ENCODE results near the gene NAV2.
"Not testable (repeated sequence)": the region's sequence is repeated elsewhere in the genome, so short reads cannot be mapped to it uniquely, and the experiment has no call there.

Gene NAV2

DNA sequence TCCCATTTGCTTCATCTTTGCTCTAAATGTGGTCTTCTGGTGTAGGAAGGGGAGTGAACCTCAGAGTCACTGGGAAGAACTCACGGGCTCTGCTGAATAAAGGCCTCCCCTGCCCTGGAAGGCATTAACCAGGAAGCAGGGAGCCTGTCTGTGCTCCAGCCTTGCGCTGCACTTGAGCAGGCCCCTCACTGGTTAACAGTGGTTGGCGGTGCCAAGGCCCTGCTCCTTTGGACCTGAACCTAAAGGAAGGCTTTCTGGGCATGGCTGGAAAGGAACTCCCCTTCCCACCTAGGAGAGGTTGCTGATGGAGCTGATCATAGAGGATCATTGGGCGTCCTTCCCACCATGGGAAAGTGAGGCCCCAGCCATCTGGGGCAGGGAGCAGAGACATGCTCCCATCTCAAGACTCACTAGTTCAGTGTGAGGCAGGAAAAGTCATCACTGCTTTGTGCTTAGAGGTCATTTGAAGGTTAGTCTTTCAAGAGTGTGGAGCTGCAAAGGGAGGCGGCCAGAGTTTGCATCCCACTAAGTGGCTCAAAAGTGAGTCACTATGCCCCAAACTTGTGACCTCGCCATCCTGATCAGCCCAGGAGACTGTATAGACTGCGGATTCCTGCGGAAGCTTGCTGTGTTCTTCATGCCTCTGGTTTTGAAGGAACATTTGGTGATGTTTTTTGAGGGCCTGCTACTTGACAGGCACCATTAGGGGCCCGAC is 397.3 kb downstream of the NAV2 start:
- DNase-seq = no peak

DNA sequence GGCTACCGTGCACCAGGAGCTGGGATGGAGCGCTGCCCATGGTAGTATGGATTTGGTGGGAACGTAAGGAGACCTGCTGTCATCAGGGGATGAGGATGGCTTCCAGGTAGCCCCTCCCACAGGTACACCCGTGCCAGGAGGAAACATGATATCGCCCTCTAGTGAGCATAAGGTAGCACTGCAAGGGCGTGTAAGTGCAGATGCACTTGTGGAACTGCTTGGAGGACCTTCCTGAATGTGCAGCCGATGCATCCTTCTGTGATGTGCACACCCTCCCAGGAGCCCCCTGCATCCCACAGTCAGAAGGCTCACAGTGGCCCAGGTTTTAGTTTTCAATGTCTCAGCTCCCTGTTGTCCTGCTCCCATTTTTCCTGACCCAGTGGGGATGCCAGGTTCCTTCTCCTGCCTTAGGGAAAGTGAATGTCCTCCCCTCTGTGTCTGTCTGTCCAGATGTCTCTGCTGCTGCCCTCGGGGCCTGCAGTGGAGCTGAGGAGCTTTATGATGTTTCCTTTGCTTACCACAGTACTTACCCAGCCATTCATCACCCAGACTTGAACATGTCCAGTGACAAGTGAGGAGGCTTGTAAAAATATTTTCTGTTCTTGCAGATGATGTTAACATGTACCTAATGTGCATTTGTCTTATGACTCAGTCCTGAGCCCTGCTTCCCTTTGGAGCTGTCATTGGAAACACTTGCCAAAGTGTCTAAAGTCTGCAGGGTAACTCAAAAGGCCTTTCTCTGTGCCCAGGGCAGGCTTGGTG is 398.5 kb downstream of the NAV2 start:
- peak; percentile 46 for DNase-seq

DNA sequence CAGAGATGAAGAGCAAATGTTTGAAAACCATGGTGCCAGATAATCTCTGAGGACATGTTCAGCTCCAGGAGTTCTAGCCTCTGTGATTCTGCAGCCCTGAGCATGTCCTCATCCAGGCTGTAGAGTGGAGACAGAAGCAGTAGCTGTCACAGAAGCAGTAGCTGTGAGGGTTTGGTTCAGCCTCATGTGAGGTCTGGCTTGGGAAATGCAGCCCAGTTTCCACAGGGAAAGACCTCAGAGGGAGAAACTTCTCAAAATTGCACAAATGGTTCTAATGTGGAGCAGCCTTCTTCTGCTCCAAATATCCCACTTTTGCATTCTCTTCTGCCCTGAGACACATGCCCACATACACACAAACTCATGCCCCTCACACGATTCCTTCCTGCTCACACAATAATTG is 399.2 kb downstream of the NAV2 start:
- no peak for DNase-seq

DNA sequence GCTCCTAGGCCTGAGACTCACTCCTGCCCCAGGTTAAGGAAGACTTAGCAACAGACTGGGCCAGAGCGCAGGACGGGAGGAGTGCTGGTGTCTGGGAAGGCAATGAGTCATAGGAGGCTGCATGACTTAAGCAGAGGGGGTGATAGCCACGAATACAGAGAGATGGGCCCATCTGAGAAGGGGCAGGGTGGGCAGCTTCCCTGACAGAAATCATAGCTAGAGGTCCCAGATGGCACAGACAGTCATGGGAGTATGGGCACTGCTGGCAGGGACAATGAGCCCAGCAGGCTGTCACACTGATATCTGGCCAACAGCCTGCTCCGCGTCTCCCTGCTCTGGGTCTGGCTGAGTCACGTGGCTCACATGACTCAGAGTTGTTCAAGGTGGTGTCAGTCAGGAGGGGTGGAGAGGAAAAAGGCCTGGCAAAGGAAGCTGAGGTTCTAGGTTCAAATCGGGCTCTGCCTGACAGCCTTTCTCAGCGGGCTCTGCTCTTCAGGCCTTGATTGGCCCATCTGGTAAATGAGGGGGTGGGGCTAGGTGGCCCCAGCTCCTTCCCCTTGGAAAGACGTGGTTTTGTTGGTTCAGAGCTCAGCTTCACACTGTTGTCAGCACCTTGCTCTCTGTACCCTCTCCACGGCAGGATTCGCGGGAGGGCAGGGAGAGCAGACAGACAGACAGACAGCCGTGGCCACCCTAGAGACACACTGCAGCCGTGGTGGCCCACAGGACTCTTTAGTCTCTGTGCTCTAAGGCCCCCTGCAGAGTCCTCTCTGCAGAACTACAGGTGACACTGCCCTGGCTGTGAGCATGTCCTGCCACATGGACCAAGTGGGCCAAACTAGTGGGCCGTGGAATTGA is 399.9 kb downstream of the NAV2 start:
- no peak for DNase-seq

DNA sequence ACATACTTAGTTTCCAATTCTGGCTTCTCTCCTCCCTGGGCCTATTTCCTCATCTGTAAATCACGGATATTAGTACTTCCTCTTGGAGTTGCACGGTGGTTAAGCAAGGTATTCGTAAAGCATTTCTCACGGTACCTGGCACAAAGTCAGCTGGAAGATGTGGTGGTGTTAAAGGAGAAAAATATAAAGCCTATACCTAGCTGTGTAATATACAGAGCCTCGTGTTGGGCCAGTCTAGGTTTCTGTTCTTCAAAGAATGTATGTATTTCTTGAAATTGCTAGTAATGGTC is 400.5 kb downstream of the NAV2 start:
- DNase-seq = no peak

DNA sequence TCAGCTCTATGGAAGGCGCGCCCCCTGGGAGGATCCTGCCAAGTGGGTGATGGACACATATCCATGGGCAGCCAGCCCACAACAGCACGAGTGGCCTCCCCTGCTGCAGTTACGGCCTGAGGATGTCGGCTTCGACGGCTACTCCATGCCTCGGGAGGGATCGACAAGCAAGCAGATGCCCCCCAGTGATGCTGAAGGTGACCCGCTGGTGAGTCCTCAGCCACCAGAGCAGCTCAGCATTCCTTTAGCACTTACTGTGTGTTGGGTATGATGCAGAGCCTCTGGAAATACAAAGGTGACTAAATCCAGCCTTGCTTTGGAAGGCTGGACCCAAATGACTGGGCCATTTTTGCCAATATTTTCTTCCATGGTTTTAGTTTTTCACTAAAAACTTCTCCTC is 402.0 kb downstream of the NAV2 start:
- no peak for DNase-seq

DNA sequence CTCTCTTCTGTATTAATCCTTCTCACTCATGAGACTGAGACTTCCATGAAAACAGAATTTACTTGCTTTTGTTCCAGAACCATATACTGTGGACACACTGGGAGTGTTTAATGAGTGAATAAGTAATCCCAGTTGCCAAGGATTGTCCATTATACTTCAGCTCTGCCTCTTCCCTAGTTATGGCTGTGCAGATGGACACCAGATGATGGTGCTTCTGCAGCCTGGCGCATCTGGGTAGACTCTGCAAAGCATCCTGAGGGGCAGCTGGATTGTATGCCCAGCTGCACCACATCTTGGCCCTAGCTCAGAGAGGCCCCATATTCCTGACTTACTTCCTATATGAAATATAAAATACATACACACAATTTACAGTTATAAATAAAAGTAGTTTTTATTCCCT is 404.2 kb downstream of the NAV2 start:
- no peak for DNase-seq

DNA sequence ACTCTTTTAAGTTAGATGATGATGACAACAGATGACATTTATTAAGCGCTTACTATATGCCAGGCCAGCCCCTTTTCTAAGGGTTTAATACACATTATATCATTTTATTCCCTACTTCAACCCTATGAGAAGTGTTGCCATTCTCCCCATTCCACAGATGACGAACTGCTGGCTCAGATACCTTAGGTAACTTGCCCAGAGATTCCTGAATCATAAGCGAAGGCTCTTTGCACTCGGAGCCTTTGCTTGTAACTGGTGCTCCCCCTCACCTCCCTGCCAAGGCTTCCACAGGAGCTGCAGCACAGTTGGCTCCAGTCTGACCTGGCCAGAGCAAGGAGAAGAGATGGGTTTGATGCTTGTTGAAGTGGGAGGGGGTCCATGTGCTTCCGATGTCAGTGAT is 404.7 kb downstream of the NAV2 start:
- DNase-seq = no peak

DNA sequence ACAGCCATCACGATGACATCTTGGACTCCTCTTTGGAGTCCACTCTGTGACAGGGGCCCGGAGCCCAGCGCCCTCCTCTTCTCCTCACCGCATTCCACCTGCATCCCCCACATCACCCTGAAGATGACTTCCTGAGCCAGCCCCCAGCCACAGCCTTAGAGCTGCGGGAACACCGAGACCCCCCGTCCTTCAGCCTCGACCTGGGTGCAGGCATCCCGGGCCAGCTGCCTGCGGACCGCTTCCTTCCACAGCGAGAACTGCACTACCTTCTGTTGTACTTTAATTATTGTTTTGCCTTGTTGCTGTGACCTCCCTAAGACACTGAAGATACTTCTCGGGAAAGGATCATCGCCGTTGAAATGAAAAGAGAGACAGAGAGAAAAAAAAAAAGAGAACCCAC is 405.6 kb downstream of the NAV2 start:
- no peak for DNase-seq

DNA sequence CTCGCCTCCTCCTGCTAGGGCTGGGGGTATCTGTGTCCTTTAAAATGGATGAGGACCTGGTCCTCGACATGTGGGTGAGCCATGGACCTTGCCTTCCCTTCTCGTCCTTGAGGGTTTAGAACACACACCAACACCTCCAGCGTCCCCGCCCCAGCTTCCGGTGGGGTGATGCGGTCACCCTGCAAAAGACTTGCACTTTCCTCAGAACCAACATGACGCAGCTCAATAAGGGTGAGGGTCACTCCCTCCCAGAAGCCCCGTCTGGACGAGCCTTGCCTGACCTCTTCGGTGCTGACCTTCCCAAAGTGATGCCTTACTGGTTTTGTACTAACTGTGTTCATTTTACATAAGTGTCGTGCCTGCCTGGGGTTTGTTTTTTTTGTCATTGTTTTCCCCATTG is 406.7 kb downstream of the NAV2 start:
- DNase-seq = no peak

DNA sequence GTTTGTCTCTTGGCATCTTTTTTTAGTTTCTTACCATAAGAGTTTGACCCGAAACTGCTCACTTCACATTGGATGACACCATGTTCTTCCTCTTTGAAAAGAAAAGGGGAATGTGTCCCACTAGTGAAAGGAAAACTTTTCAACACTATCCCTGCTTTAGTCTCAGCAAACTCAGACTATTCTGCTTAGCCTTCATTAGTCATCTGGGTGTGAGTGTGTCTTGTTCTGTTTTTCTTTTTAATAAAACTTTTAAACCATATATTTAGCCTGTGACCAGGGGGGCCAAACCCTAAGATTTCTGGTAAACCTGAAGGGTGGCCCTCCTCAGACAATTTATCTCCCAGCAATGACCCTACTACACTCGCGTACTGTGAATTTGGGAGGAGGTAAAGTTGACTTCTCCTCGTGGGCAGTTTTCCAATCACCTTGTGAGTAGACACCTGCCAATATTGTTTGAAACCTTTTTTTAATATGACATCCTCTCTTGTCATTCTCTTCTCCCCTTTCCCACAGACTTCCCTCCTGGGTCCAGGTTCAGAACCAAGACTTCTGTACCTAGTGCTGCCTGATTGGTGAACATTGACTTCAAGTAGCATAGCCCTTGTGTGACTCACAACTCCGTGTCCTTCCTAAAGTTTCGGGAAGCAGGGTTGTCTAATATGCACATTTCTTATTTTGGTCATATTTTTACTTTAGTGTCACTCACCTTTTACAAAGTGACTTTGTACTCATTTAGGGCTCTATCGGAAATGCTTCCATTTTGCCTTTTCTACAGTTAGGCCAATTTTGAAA is 407.7 kb downstream of the NAV2 start:
- DNase-seq = no peak

DNA sequence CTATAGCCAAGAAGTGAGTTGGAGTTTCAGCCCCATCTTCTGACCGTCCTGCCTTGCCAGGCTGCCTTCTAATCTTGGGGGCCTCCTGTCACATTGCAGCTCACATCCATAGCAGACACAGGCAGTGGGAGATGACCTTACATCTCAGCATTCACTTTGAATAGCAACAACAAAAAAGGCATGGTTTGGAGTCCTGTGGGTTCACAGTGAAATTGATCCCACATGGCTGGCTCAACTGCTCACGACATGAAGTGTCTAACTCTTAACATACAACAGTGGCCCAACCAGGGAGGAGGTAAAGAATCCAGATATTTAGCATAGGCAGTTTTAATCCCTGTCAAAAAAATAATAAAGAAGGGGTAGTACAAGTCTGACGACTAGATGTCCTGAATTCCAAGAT is 409.5 kb downstream of the NAV2 start:
- no peak for DNase-seq

DNA sequence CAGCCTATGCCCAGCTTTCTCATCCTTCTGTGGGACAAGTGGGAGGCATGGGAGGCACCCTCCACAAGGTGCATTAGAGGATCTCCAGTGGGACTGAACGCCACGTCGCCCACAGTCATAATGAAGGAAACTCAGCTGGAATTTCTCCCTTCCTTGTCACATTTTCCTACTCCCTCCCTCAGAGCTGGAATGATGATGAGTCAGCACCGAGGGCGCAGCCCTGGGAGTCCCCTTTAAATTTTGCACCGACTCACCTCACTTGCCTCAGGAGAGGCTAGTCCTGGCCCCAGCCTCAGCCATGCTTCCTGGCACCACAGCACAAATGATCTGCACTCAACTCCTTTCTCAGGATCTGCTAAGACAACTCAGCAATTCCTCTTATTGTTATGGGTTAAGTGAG is 413.3 kb downstream of the NAV2 start:
- no peak for DNase-seq

DNA sequence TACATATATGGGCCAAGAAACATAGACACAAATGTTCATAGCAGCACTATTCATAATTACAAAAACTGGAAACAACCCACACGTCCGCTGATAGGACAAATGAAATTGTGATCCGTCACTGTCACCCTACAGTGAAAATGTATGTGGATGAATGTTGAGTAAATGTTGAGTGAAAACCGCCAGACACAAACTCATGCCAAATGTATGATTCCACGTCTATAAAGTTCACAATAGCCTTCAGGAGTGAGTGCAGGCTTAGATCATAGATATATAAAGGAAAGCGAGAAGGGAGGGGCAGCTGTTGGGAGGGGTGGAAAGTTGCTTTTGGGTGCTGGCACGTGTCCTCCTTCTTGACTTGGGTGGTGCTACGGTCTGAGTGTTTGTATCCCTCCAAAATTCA is 414.1 kb downstream of the NAV2 start:
- no peak for DNase-seq

DNA sequence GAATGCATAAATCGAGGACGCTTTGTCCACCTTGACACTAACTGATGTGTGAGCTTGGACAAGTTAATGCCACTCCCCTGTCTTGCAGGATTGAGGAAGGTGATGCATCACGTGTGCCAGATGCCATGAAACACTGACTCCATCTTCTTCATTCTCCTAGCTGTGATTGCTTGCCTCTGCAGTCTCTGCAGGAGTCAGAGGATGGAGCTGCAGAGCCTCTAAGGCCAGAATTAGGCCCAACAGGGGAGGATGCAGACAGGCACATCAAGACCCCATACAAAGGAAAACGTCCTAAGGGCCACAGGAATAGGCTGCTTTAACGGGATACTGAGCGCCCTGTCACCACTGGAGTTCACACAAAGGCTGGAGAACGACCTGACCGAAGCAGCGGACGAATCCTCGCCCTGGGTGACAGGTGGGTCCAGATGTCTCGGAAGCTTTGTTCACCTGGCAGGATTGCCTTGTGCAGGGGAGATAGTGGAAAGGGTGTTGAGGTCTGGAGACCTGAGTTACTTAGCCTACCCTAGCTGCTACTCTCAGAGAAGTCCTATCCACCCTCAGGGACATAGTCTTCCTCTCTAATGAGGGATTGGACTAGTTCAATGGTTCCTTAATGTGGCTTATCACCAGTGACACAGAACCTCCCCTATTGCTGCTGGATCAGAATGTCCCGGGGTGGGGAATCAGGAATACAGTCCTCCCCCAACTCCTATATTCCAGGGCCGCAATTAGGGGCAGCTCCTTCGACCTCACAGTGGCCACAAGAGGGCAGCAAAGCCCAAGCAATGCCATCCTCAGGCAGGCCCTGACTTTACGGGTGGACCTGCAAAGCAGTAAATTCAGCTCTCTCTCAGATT is 415.3 kb downstream of the NAV2 start:
- peak; percentile 33 for DNase-seq

DNA sequence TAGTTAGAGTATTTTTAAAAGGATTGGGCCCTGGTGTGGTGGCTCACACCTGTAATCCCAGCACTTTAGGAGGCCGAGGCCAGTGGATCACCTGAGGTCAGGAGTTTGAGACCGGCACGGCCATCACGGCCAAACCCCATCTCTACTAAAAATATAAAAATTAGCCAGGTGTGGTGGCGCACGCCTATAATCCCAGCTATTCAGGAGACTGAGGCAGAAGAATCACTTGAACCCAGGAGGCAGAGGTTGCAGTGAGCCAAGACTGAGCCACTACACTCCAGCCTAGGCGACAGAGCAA is 415.8 kb downstream of the NAV2 start:
- DNase-seq = not testable (repeated sequence)

DNA sequence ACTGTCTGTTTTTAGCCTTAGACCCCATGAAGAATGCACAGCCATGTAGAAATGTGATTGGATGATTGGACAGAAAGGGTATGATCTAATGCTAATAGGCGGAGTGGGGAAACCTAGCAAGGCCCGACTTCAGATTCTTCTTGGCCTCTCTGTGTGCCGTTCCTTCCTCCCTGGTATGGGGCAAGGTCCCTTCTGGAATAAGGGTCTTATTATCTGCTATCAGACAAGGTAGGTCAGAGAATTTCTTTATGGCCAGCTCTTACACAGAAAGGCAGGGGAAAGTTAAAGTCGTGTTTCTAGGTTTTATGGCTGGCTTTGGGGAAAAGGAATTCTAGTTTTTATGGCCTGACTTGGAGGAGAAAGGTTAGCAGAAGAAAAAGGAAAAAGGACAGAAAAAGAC is 417.0 kb downstream of the NAV2 start:
- no peak for DNase-seq

DNA sequence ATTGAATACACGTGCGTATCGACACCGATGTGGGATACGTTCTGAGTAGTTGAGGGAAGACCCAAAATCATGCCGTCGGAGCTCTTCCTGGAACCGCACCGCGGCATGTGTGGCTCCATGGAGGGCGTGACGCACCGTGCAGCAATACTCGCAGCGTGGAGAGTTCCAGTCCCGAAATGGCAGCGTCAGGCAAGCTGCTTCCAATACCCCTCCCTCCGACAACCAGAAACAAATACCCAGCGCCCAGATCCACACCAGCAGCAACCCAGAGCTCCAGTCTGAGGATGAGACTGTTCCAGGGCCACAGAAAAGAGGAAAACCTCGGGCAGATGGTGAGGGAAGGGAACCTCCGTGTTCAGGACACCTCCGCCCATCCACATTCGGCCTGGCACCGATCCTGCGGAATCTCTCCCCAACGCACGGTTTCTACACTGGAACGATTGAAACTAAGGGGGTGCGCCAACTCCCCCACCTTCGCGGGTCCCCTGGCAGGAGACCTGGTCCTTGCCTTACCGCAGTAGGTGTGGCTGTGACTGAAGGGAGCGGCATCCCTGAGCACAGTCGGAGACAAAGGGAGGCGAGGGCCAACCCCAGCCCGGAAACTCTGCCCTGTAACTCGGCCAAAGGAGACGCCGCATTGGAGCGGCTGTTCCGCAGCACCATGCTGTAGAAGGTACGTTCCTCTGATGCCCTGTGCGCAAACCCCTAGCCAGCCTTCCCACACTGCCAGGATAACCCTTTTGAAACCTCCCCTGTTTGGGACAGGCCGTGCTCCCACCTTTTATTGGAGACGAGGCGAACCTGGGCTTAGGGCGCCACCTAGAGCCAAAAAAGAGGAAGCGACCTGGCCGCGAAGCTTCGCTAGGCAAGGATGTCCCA is 419.4 kb downstream of the NAV2 start:
- no peak for DNase-seq

DNA sequence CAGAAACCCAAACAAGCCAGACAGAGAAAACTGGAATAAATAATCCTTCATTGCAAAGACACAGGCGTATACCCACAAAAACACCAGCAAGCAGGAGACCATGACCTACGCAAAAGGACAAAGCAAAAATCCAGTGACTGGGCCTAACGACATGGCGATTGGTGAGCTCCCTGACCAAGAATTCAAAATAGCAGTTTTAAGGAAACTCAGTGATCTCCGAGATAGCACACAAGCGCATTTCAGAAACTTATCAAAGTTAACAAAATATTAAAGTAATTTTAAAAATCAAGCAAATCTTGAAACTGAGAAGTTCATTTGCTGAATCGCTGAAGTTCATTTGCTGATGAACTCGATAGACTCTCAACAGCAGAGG is 420.0 kb downstream of the NAV2 start:
- DNase-seq = no peak

DNA sequence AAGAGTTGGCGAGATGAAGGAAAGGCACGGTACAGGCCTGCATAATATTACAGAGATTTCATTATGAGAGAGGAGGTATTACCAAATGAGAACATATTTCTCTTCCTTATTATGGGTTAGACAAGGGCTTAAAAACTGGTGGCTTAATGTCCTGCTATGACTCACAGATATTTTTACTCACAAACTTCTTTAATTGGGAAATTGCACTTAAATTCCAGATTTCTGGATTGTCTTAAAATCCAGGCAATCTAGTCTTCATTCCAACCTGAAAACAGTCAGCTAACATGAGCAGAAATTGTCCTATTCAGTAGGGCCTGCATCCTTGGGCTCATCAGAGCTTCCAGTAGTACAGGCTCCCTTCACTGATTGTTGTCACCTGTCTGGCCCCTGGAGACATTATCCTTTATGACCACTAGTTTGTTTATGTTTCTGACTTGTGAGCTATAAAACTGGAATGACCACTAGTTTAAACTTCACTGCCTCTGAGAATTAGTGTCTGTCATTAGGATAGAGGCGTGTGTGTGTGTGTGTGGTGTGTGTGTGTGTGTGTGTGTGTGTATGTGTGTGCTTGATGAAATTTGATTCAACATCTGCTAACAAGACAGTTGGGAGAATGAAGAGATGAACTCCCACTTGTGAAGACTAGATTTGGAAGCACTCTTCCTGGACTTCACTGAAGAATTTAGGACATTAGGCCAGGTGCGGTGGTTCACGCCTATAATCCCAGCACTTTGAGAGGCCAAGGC is 422.5 kb downstream of the NAV2 start:
- DNase-seq = no peak

DNA sequence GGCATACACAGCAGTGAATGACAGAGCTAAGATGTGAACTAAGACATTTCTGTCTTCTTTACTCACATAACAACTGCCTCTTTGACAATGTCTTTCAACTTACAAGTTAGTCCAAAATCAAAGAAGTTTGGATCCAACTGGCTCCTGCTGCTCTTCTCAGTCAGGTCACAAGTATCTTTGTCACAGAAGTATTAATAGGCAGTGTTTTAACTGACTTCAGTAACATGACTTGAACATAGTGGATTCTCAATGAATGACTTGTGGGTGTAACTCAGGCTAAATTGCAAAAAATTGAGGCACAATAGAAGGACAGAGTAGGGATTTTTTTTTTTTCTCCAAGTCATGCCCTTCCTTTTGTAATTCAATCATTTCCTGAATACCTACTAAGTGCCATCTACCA is 425.0 kb downstream of the NAV2 start:
- DNase-seq = no peak
